Heart left ventricle (tissue), 16 donors: ENCODE results near the gene BRMS1L. TPM values are rescaled to one million over a fixed set of nuclear protein-coding genes. Genes with fewer than 3 reads are reported as not detected.

Experiments
- ATAC-seq, 4 donors: fragments of 200-7000 bp; cut with Tn5 transposase; one replicate each; pipeline ENCODE4 v1.9.1; 2020 to 2022; ENCODE audit warnings: moderate library complexity in 4 of 4, mild to moderate bottlenecking in 3 of 4, moderate number of reproducible peaks in 1 of 4
- DNase-seq, 5 donors: peaks; one replicate each; pipeline ENCODE4 v3.0.0-alpha.2; 2020
- H3K27ac ChIP-seq, 12 donors: fragments of 200-600 bp; sonication (generic) in 4 of 12; one replicate each; pipeline versions ENCODE4 v1.5.0 to v1.8.0; 2016 to 2022; ENCODE audit warnings: mild to moderate bottlenecking in 2 of 12
- H3K27me3 ChIP-seq, 9 donors: fragments of 200-600 bp; sonication (generic) in 2 of 9; one replicate each; pipeline versions ENCODE4 v1.5.1 to v1.8.0; 2016 to 2022; ENCODE audit warnings: mild to moderate bottlenecking in 3 of 9
- H3K36me3 ChIP-seq, 9 donors: fragments of 200-600 bp; sonication (generic) in 2 of 9; one replicate each; pipeline versions ENCODE4 v1.5.0 to v1.8.0; 2018 to 2022; ENCODE audit warnings: mild to moderate bottlenecking in 2 of 9
- H3K4me1 ChIP-seq, 12 donors: fragments of 200-600 bp; sonication (generic) in 4 of 12; one replicate each; pipeline versions ENCODE4 v1.5.0 to v1.8.0; 2016 to 2022; ENCODE audit warnings: mild to moderate bottlenecking in 3 of 12
- H3K4me3 ChIP-seq, 12 donors: fragments of 200-600 bp; sonication (generic) in 4 of 12; one replicate each; pipeline versions ENCODE4 v1.5.0 to v1.8.0; 2017 to 2022; ENCODE audit warnings: mild to moderate bottlenecking in 9 of 12, moderate library complexity in 4 of 12
- H3K9me3 ChIP-seq, 12 donors: fragments of 200-600 bp; sonication (generic) in 4 of 12; one replicate each; pipeline versions ENCODE4 v1.5.0 to v1.8.0; 2016 to 2022; ENCODE audit warnings: mild to moderate bottlenecking in 1 of 12
- POLR2A ChIP-seq, 2 donors: fragments of 450-650 bp; IDR thresholded peaks; one replicate each; pipeline ENCODE4 v1.6.1; 2017; ENCODE audit warnings: antibody characterized with exemption in 2 of 2, mild to moderate bottlenecking in 2 of 2, moderate library complexity in 2 of 2
- WGBS, 4 donors: extraction: QIAGEN DNeasy Blood & Tissue Kit in 2 of 4; methylation state at CpG; one replicate each; pipeline versions ENCODE4 v1.1.5 to v1.1.7; 2013 to 2018; 5-methylcytosine and 5-hydroxymethylcytosine counted together
- intact Hi-C, 10 donors: fragments of 100-400 bp; cut with DNase I; formaldehyde crosslinking; loops; one replicate each; pipeline versions ENCODE4 v1.11.1 to v1.14.2; 2022
- polyA plus RNA-seq, 2 donors: library from polyadenylated mRNA; stranded (reverse); fragments of 200-250 nt; gene quantifications; one replicate each; pipeline ENCODE4 v1.2.3, GENCODE V29; 2013
- total RNA-seq, 9 donors: library from RNA; depleted of rRNA in 2 of 9; stranded (reverse); fragments of >200 nt in 2 of 9; fragmentation: NEBNext Ultra II Directional in 3 of 9; extraction: Animal tissue kit (Norgen Biotek cat#: 25700) in 3 of 9; gene quantifications; one replicate each; pipeline versions ENCODE4 v1.1.0 to v1.2.4, GENCODE V29; 2016 to 2023
- TF ChIP-seq, protein P1 (sequence below), 12 donors: fragments of 200-600 bp; sonication (generic) in 4 of 12; IDR thresholded peaks; one replicate each; pipeline versions ENCODE4 v1.5.0 to v1.8.0; 2018 to 2022; ENCODE audit warnings: antibody characterized with exemption in 12 of 12, mild to moderate bottlenecking in 5 of 12
- donor health status: ischemic (EF 13 %, LVEDD 7.1; RV severe dilation, severe dysfunction).
- donor health status: healthy with polysubstance abuse.
- donor health status: DM: no; HTN: yes; CAD: no.
- donor health status: DM: no; HTN: no; CAD: no.
- donor health status: ischemic (EF 25% LVEDD 6.9; RV normal size, moderate dysfunction).
- donor health status: ischemic (EF 25% LVEDD 5.7; RV mildly dilated, moderate dysfunction).
- donor health status: healthy.
- donor health status: DM: yes; HTN: yes; CAD: no.
- donor health status: ischemic (EF 35%, LVEDD 5.7; RV mildly dilated, moderate dysfunction).
- donor health status: nonischemic (EF 11% LVEDD 7.7; RV severe dilation, severe dysfunction).
- donor health status: DM: yes; HTN: yes; CAD: no.
- donor health status: PGD.
- donor health status: ischemic (EF 29% LVEDD 5.4; RV normal size, mild dysfunction).
- donor health status: nonischemic (EF 23%, LVEDD 6.1; RV moderate dilation, normal function).

Gene BRMS1L
- total and polyA plus RNA-seq, 11 donors, result 3.4 to 14.8 (median 11.1) TPM

DNA sequence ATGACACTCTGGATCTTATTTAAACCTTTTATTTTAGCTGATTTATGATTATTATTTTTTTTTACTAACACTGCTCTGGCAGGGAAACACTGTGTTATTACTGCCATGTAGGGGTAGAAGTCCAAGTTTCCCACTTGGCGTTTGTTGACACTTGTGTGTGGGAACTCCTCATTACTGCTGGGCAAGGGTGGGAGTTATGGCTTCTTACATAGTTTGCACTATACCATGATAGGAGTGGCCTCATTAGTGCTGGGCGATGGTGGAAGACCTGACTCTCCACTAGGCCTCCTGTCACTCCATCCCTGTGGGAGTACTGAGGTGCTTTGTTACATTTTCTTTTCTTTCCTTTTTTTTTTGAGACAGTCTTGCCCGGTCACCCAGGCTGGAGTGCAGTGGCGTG, 83.5 kb downstream of the BRMS1L start:
- Histone ChIP-seq H3K27me3 (no peaks in the 10 kb centered on the region), H3K4me1 (no peaks in the 10 kb centered on the region), H3K4me3 (no peak overlapping the region), H3K9me3 (no peaks in the 10 kb centered on the region), H3K36me3 (no peaks in the 10 kb centered on the region), H3K27ac (no peak overlapping the region)
- TF ChIP-seq, protein P1, sequence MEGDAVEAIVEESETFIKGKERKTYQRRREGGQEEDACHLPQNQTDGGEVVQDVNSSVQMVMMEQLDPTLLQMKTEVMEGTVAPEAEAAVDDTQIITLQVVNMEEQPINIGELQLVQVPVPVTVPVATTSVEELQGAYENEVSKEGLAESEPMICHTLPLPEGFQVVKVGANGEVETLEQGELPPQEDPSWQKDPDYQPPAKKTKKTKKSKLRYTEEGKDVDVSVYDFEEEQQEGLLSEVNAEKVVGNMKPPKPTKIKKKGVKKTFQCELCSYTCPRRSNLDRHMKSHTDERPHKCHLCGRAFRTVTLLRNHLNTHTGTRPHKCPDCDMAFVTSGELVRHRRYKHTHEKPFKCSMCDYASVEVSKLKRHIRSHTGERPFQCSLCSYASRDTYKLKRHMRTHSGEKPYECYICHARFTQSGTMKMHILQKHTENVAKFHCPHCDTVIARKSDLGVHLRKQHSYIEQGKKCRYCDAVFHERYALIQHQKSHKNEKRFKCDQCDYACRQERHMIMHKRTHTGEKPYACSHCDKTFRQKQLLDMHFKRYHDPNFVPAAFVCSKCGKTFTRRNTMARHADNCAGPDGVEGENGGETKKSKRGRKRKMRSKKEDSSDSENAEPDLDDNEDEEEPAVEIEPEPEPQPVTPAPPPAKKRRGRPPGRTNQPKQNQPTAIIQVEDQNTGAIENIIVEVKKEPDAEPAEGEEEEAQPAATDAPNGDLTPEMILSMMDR (IDR thresholded peaks at IDR 0.05), result no peak
- 82 to 90% (median 86%) methylated on average over 4 of the region's 4 CpGs for WGBS, 4 donors
- no peak for ATAC-seq
- DNase-seq, result no peak
- intact Hi-C loops, result no loop called here

DNA sequence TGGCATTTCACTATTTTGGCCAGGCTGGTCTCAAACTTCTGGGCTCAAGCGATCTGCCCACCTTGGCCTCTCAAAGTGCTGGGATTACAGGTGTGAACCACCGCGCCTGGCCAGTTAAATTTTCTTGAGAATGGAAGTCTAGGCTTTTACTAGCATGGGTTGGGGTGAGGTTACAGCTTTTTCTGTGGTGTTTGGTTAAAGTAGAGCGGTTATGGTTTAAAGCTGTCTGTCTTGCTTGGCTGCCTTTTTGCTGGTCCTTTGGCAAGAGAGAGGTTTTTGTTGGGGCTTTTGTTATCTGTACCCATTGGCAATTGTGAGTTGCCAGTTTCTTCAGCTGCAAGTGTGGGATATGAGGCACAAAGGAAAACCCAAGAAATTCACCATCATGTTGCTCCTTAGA, 84.1 kb downstream of the BRMS1L start:
- no peak for ATAC-seq
- H3K9me3 ChIP-seq, result no peaks in the 10 kb centered on the region
- DNase-seq, result no peak
- no peaks in the 10 kb centered on the region for H3K36me3 ChIP-seq
- H3K4me1 ChIP-seq, result no peaks in the 10 kb centered on the region
- no peaks in the 10 kb centered on the region for H3K27me3 ChIP-seq
- 93 to 97% (median 96%) methylated on average over 4 of the region's 4 CpGs for WGBS, 4 donors
- no peak overlapping the region for H3K27ac ChIP-seq
- intact Hi-C loops, result no loop called here
- no peak for TF ChIP-seq POLR2A (IDR thresholded peaks at IDR 0.05)
- TF ChIP-seq, protein P1 (IDR thresholded peaks at IDR 0.05), result no peak
- no peak overlapping the region for H3K4me3 ChIP-seq

DNA sequence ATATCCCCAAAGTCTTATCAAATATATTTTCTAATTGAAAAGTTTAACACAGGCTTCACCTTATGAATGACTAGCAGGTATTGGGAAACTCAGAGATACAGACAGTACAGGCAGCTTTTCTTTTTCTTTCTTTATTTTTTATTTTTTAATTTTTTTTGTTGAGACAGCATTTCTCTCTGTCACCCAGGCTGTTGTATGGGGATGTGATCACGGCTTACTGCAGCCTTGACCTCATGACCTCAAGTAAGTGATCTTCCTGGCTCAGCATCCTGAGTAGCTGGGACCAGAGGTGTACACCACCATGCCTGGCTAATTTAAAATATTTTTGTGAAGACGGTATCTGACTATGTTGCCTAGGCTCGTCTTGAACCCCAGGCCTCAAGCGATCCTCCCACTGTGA, 85.0 kb downstream of the BRMS1L start:
- Histone ChIP-seq H3K36me3 (no peaks in the 10 kb centered on the region), H3K27me3 (no peaks in the 10 kb centered on the region), H3K9me3 (no peaks in the 10 kb centered on the region), H3K27ac (no peak overlapping the region), H3K4me3 (no peak overlapping the region), H3K4me1 (no peaks in the 10 kb centered on the region)
- ATAC-seq, result no peak
- DNase-seq, result no peak
- TF ChIP-seq, protein P1 (IDR thresholded peaks at IDR 0.05), result no peak
- TF ChIP-seq POLR2A (IDR thresholded peaks at IDR 0.05), result no peak
- intact Hi-C loops, result no loop called here
- WGBS, 4 donors, result 73 to 82% (median 76%) methylated on average over 4 of the region's 4 CpGs

DNA sequence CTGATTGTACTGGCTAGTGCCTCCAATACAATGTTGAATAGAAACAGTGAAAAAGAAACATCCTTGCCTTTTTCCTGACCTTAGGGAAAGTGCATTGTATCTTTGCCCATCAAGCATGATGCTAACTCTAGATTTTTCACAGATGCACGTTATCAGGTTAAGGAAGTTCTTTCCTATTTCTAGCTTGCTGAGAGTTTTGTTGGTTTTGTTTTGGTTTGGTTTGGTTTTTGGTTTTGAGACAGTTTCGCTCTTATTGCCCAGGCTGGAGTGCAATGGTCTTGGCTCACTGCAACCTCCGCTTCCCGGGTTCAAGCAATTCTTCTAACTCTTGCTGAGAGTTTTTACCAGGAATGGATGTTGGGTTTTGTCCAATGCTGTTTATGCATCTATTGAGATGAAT, 89.0 kb downstream of the BRMS1L start:
- 81 to 84% (median 83%) methylated on average over 4 of the region's 4 CpGs for WGBS, 4 donors
- Histone ChIP-seq H3K4me3 (no peak overlapping the region), H3K9me3 (no peaks in the 10 kb centered on the region), H3K4me1 (no peaks in the 10 kb centered on the region), H3K36me3 (no peaks in the 10 kb centered on the region), H3K27me3 (no peaks in the 10 kb centered on the region), H3K27ac (no peak overlapping the region)
- DNase-seq (no peak), ATAC-seq (no peak)
- TF ChIP-seq, protein P1 (IDR thresholded peaks at IDR 0.05), result no peak
- no peak for TF ChIP-seq POLR2A (IDR thresholded peaks at IDR 0.05)
- intact Hi-C loops, result no loop called here
